ENCODE results near the gene MS4A4A. TPM values are rescaled to one million over a fixed set of nuclear protein-coding genes. Genes with fewer than 3 reads are reported as not detected.

The MS4A4A gene
- total and polyA plus RNA-seq, 2 of the 8 experiments (the other 6 are each of a cell fraction or from before 2014, with no cell fraction given): not detected

DNA sequence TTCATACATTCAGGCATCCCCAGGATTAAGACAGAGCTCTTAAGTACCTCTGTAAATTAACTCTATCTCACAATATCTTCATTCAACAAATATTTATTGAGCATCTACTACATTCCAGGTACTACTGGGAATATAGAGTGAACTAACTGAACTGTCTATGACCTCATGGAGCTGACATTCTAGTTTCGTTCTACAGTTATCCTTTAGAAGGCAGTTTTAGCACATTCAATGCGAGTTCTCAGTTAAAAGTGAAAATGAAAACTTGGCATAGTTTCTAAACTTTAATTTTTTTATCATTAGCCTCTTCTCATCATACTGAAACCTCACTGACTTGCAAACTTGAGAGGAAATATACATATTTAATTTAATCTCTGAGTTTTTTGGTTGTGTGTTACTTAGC is 35.9 kb downstream of the MS4A4A start (continued):
- TF ChIP-seq PHF8 (conservative IDR thresholded peaks at IDR 0.05; ENCODE audit: low read depth, low read length) (no peak), TEAD4 (IDR thresholded peaks at IDR 0.05; ENCODE audit: low read depth, low read length) (no peak), BACH1 (IDR thresholded peaks at IDR 0.05; ENCODE audit: low read length) (no peak), NANOG (IDR thresholded peaks at IDR 0.05; ENCODE audit: insufficient read depth, low read depth, low read length, poor library complexity, severe bottlenecking) (no peak)
